Stimulated activated CD4-positive, alpha-beta T cell treated with anti-CD3 and anti-CD28 coated beads, Interleukin-4, amount 100 ng/mL, for 48 hours (primary cell): ENCODE data around the gene HS6ST1.
"Not testable (repeated sequence)": the region's sequence is repeated elsewhere in the genome, so short reads cannot be mapped to it uniquely, and the experiment has no call there.

ENCODE experiments used
- DNase-seq, 2 donors: peaks; one replicate each; pipeline ENCODE4 v3.0.0-alpha.2; 2020; ENCODE audit warnings: low read depth in 2 of 2

The HS6ST1 gene

GRCh38 chr2:128321784-128322714 is 3.4 kb upstream of the HS6ST1 start:
- peak; percentile 69 to 71 for DNase-seq

- no peak for DNase-seq
Measured at GRCh38 chr2:128320906-128321771, 2.5 kb upstream of the HS6ST1 start.

- DNase-seq: no peak
Measured at GRCh38 chr2:128320192-128320905, 1.7 kb upstream of the HS6ST1 start.

GRCh38 chr2:128319631-128320191 is 1.0 kb upstream of the HS6ST1 start:
- no peak for DNase-seq

- DNase-seq: not testable (repeated sequence)
Measured at GRCh38 chr2:128318245-128318644, 423 bp downstream of the HS6ST1 start.

GRCh38 chr2:128317899-128318225 is 806 bp downstream of the HS6ST1 start:
- not testable (repeated sequence) for DNase-seq

GRCh38 chr2:128317181-128317898 is 1.3 kb downstream of the HS6ST1 start:
- no peak for DNase-seq

GRCh38 chr2:128316777-128317180 is 1.9 kb downstream of the HS6ST1 start:
- no peak for DNase-seq

- DNase-seq: no peak
Measured at GRCh38 chr2:128315829-128316776, 2.6 kb downstream of the HS6ST1 start.

- no peak for DNase-seq
Measured at GRCh38 chr2:128315122-128315828, 3.4 kb downstream of the HS6ST1 start.

GRCh38 chr2:128314348-128315121 is 4.1 kb downstream of the HS6ST1 start:
- no peak for DNase-seq

GRCh38 chr2:128313931-128314347 is 4.7 kb downstream of the HS6ST1 start:
- no peak for DNase-seq

- no peak for DNase-seq
Measured at GRCh38 chr2:128313091-128313836, 5.4 kb downstream of the HS6ST1 start.

- no peak for DNase-seq
Measured at GRCh38 chr2:128312411-128312810, 6.3 kb downstream of the HS6ST1 start.

GRCh38 chr2:128311755-128312341 is 6.8 kb downstream of the HS6ST1 start:
- no peak for DNase-seq

GRCh38 chr2:128311216-128311754 is 7.4 kb downstream of the HS6ST1 start:
- no peak for DNase-seq

GRCh38 chr2:128310761-128311160 is 7.9 kb downstream of the HS6ST1 start:
- no peak for DNase-seq
